OCI-LY3 (cell line): ENCODE measurements around the gene PALD1.

Experiments used
- CTCF ChIP-seq: fragments of 200-600, 300-600 bp; sonication (generic); IDR thresholded peaks from 2 replicates; pipeline ENCODE4 v1.5.1; 2014; ENCODE audit warnings: antibody characterized with exemption, low read length, low read depth
- EZH2phosphoT487 ChIP-seq: fragments of 200-600 bp; shearing (Covaris generic); IDR thresholded peaks from 2 replicates; pipeline ENCODE4 v1.6.1; 2018; ENCODE audit warnings: antibody characterized with exemption, mixed run types, low read depth

- TF ChIP-seq CTCF (no peak), EZH2phosphoT487 (no peak)
These were observed 32.6 kb upstream of the PALD1 start for GRCh38 chr10:70445718-70446657.
